ENCODE results near the gene STK17B. TPM values are rescaled to one million over a fixed set of nuclear protein-coding genes. Genes with fewer than 3 reads are reported as not detected.
"Not testable (repeated sequence)": the region's sequence is repeated elsewhere in the genome, so short reads cannot be mapped to it uniquely, and the experiment has no call there.

The STK17B gene
- total RNA-seq, 1 donor = 688 TPM

GRCh38 chr2:196195758-196196157 is 24.4 kb upstream of the STK17B start:
- H3K4me3 ChIP-seq (ENCODE audit: low read length) = no peak overlapping the region
- no peaks in the 10 kb centered on the region for H3K27me3 ChIP-seq (ENCODE audit: insufficient read depth, low read length)
- no peaks in the 10 kb centered on the region for H3K9me3 ChIP-seq (ENCODE audit: low read depth, low read length)
- H3K4me1 ChIP-seq (ENCODE audit: insufficient read depth, low read length) = peaks cover 5% of the 10 kb centered on the region

- Histone ChIP-seq H3K4me1 (ENCODE audit: insufficient read depth, low read length) (peaks cover 5% of the 10 kb centered on the region), H3K9me3 (ENCODE audit: low read depth, low read length) (no peaks in the 10 kb centered on the region), H3K27me3 (ENCODE audit: insufficient read depth, low read length) (no peaks in the 10 kb centered on the region), H3K4me3 (ENCODE audit: low read length) (no peak overlapping the region)
These were observed 23.9 kb upstream of the STK17B start for GRCh38 chr2:196195302-196195701.

- Histone ChIP-seq H3K9me3 (ENCODE audit: low read depth, low read length) (no peaks in the 10 kb centered on the region), H3K4me1 (ENCODE audit: insufficient read depth, low read length) (peaks cover 5% of the 10 kb centered on the region), H3K27me3 (ENCODE audit: insufficient read depth, low read length) (no peaks in the 10 kb centered on the region), H3K4me3 (ENCODE audit: low read length) (no peak overlapping the region)
These were observed 20.2 kb upstream of the STK17B start for GRCh38 chr2:196191541-196191940.

GRCh38 chr2:196187898-196188458 is 16.6 kb upstream of the STK17B start:
- Histone ChIP-seq H3K9me3 (ENCODE audit: low read depth, low read length) (no peaks in the 10 kb centered on the region), H3K27me3 (ENCODE audit: insufficient read depth, low read length) (no peaks in the 10 kb centered on the region), H3K4me1 (ENCODE audit: insufficient read depth, low read length) (peaks cover 17% of the 10 kb centered on the region), H3K4me3 (ENCODE audit: low read length) (no peak overlapping the region)

- H3K4me1 ChIP-seq (ENCODE audit: insufficient read depth, low read length) = peaks cover 25% of the 10 kb centered on the region
- H3K4me3 ChIP-seq (ENCODE audit: low read length); H3K27me3 ChIP-seq (ENCODE audit: insufficient read depth, low read length); H3K9me3 ChIP-seq (ENCODE audit: low read depth, low read length): not testable (repeated sequence)
These were observed 15.9 kb upstream of the STK17B start for GRCh38 chr2:196187175-196187700.

- no peak overlapping the region for H3K4me3 ChIP-seq (ENCODE audit: low read length)
- H3K9me3 ChIP-seq (ENCODE audit: low read depth, low read length) = no peaks in the 10 kb centered on the region
- no peaks in the 10 kb centered on the region for H3K27me3 ChIP-seq (ENCODE audit: insufficient read depth, low read length)
- peaks cover 33% of the 10 kb centered on the region for H3K4me1 ChIP-seq (ENCODE audit: insufficient read depth, low read length)
These were observed 15.0 kb upstream of the STK17B start for GRCh38 chr2:196186266-196186980.

GRCh38 chr2:196184921-196185320 is 13.5 kb upstream of the STK17B start:
- Histone ChIP-seq H3K27me3 (ENCODE audit: insufficient read depth, low read length) (no peaks in the 10 kb centered on the region), H3K4me3 (ENCODE audit: low read length) (no peak overlapping the region), H3K4me1 (ENCODE audit: insufficient read depth, low read length) (peaks cover 42% of the 10 kb centered on the region), H3K9me3 (ENCODE audit: low read depth, low read length) (no peaks in the 10 kb centered on the region)

- Histone ChIP-seq H3K4me3 (ENCODE audit: low read length) (no peak overlapping the region), H3K27me3 (ENCODE audit: insufficient read depth, low read length) (no peaks in the 10 kb centered on the region), H3K4me1 (ENCODE audit: insufficient read depth, low read length) (peaks cover 51% of the 10 kb centered on the region), H3K9me3 (ENCODE audit: low read depth, low read length) (no peaks in the 10 kb centered on the region)
These were observed 12.3 kb upstream of the STK17B start for GRCh38 chr2:196183528-196184231.

GRCh38 chr2:196183172-196183473 is 11.7 kb upstream of the STK17B start:
- Histone ChIP-seq H3K27me3 (ENCODE audit: insufficient read depth, low read length) (no peaks in the 10 kb centered on the region), H3K4me3 (ENCODE audit: low read length) (no peak overlapping the region), H3K9me3 (ENCODE audit: low read depth, low read length) (no peaks in the 10 kb centered on the region), H3K4me1 (ENCODE audit: insufficient read depth, low read length) (peaks cover 56% of the 10 kb centered on the region)

GRCh38 chr2:196182439-196183171 is 11.2 kb upstream of the STK17B start:
- Histone ChIP-seq H3K9me3 (ENCODE audit: low read depth, low read length) (no peaks in the 10 kb centered on the region), H3K4me3 (ENCODE audit: low read length) (no peak overlapping the region), H3K27me3 (ENCODE audit: insufficient read depth, low read length) (no peaks in the 10 kb centered on the region), H3K4me1 (ENCODE audit: insufficient read depth, low read length) (peaks cover 61% of the 10 kb centered on the region)

GRCh38 chr2:196181484-196181883 is 10.1 kb upstream of the STK17B start:
- peaks cover 72% of the 10 kb centered on the region for H3K4me1 ChIP-seq (ENCODE audit: insufficient read depth, low read length)
- no peaks in the 10 kb centered on the region for H3K27me3 ChIP-seq (ENCODE audit: insufficient read depth, low read length)
- no peak overlapping the region for H3K4me3 ChIP-seq (ENCODE audit: low read length)
- H3K9me3 ChIP-seq (ENCODE audit: low read depth, low read length) = no peaks in the 10 kb centered on the region

GRCh38 chr2:196177124-196177523 is 5.7 kb upstream of the STK17B start:
- H3K4me1 ChIP-seq (ENCODE audit: insufficient read depth, low read length) = peaks cover 84% of the 10 kb centered on the region
- no peak overlapping the region for H3K4me3 ChIP-seq (ENCODE audit: low read length)
- no peaks in the 10 kb centered on the region for H3K9me3 ChIP-seq (ENCODE audit: low read depth, low read length)
- H3K27me3 ChIP-seq (ENCODE audit: insufficient read depth, low read length) = no peaks in the 10 kb centered on the region

- H3K27me3 ChIP-seq (ENCODE audit: insufficient read depth, low read length) = no peaks in the 10 kb centered on the region
- H3K4me1 ChIP-seq (ENCODE audit: insufficient read depth, low read length) = peaks cover 79% of the 10 kb centered on the region
- no peak overlapping the region for H3K4me3 ChIP-seq (ENCODE audit: low read length)
- H3K9me3 ChIP-seq (ENCODE audit: low read depth, low read length) = no peaks in the 10 kb centered on the region
These were observed 4.9 kb upstream of the STK17B start for GRCh38 chr2:196176142-196176738.

GRCh38 chr2:196174404-196174803 is 3.0 kb upstream of the STK17B start:
- no peaks in the 10 kb centered on the region for H3K9me3 ChIP-seq (ENCODE audit: low read depth, low read length)
- H3K4me1 ChIP-seq (ENCODE audit: insufficient read depth, low read length) = peaks cover 70% of the 10 kb centered on the region
- H3K4me3 ChIP-seq (ENCODE audit: low read length) = no peak overlapping the region

GRCh38 chr2:196173505-196173904 is 2.1 kb upstream of the STK17B start:
- H3K4me1 ChIP-seq (ENCODE audit: insufficient read depth, low read length) = peaks cover 62% of the 10 kb centered on the region
- no peaks in the 10 kb centered on the region for H3K27me3 ChIP-seq (ENCODE audit: insufficient read depth, low read length)
- no peak overlapping the region for H3K4me3 ChIP-seq (ENCODE audit: low read length)
- no peaks in the 10 kb centered on the region for H3K9me3 ChIP-seq (ENCODE audit: low read depth, low read length)

More at GRCh38 chr2:196174404-196174803, 3.0 kb upstream of the STK17B start:
- H3K27me3 ChIP-seq (ENCODE audit: insufficient read depth, low read length) = no peaks in the 10 kb centered on the region

Data from mononuclear cell (primary cell).